Chondrocyte (in vitro differentiated cells): ENCODE data around the gene PDZRN4. TPM values are rescaled to one million over a fixed set of nuclear protein-coding genes. Genes with fewer than 3 reads are reported as not detected.
"Not testable (repeated sequence)": the region's sequence is repeated elsewhere in the genome, so short reads cannot be mapped to it uniquely, and the experiment has no call there.

Experiments
- DNase-seq: peaks from one replicate; pipeline ENCODE4 v3.0.0; 2021; ENCODE audit warnings: mixed read lengths, low spot score
- H3K27ac Mint-ChIP-seq: one replicate; pipeline ENCODE4 v1.8.0; 2021; ENCODE audit warnings: mild to moderate bottlenecking, moderate library complexity, mixed read lengths; ENCODE audit not compliant: unreplicated experiment
- H3K27me3 Mint-ChIP-seq: 2 replicates; pipeline ENCODE4 v1.8.0; 2021; ENCODE audit warnings: low read depth, mixed read lengths
- H3K36me3 Mint-ChIP-seq: 2 replicates; pipeline ENCODE4 v1.8.0; 2021; ENCODE audit warnings: low read depth, mixed read lengths
- H3K4me1 Mint-ChIP-seq: 2 replicates; pipeline ENCODE4 v1.8.0; 2021; ENCODE audit warnings: low read depth, mild to moderate bottlenecking, mixed read lengths
- H3K4me3 Mint-ChIP-seq: one replicate; pipeline ENCODE4 v1.8.0; 2021; ENCODE audit warnings: mild to moderate bottlenecking, moderate library complexity, mixed read lengths; ENCODE audit not compliant: unreplicated experiment
- H3K9me3 Mint-ChIP-seq: 2 replicates; pipeline ENCODE4 v1.8.0; 2021; ENCODE audit warnings: low read depth, mixed read lengths
- total RNA-seq: library from RNA; stranded (reverse); gene quantifications from 3 replicates; pipeline ENCODE4 v1.2.1, GENCODE V29; 2021
- TF ChIP-seq, protein P1 (sequence below): fragments of 200-600 bp; sonication (generic); IDR thresholded peaks from 2 replicates; pipeline ENCODE4 v1.5.0; 2021; ENCODE audit warnings: antibody characterized with exemption, mild to moderate bottlenecking, moderate library complexity

PDZRN4 gene
- total RNA-seq, 1 donor from 2014 or later = 0.25 TPM

DNA sequence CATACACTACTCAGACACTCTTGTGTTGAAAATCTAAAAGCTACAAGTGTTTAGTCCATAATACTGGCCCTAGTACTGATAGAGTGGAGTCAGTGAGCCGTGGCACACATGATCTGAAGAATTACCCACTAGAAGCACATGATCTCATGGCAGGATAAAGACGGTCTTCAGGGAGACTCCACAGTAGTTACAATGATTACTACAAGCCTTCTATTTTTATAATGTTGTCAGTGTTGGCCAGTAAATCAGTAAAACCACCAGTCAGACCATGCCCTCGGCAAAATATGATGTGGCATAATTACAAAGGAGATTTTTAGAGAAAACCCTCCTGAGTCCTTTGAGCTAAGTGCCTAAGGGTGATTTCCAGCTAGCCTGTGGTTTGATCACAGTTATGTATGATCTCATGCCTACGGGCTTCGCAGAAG, 114.9 kb downstream of the PDZRN4 start:
- Mint-ChIP-seq H3K4me1 (no peaks in the 10 kb centered on the region), H3K27ac (no peak overlapping the region), H3K4me3 (no peak overlapping the region), H3K27me3 (peaks cover 2% of the 10 kb centered on the region), H3K9me3 (no peaks in the 10 kb centered on the region), H3K36me3 (no peaks in the 10 kb centered on the region)
- TF ChIP-seq, protein P1, sequence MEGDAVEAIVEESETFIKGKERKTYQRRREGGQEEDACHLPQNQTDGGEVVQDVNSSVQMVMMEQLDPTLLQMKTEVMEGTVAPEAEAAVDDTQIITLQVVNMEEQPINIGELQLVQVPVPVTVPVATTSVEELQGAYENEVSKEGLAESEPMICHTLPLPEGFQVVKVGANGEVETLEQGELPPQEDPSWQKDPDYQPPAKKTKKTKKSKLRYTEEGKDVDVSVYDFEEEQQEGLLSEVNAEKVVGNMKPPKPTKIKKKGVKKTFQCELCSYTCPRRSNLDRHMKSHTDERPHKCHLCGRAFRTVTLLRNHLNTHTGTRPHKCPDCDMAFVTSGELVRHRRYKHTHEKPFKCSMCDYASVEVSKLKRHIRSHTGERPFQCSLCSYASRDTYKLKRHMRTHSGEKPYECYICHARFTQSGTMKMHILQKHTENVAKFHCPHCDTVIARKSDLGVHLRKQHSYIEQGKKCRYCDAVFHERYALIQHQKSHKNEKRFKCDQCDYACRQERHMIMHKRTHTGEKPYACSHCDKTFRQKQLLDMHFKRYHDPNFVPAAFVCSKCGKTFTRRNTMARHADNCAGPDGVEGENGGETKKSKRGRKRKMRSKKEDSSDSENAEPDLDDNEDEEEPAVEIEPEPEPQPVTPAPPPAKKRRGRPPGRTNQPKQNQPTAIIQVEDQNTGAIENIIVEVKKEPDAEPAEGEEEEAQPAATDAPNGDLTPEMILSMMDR = no peak
- DNase-seq = no peak

DNA sequence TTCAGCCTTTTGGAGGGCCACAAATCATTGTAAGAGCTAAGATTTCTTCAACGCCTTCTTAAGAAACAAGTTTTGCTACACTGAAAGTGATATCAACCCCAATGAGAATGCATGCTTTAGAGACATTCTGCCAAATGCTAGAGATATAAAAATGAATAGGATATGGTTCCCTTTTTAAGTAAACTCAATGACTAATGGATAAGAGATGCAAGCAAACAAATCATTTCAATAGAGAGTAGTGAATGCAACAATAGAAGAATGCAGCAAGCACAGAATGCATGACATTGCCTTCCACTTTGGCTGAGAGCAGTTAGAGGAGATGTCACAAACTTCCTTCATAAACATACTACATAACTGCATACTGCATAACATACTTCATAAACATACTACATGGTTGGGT, 116.4 kb downstream of the PDZRN4 start:
- H3K4me3 Mint-ChIP-seq = no peak overlapping the region
- no peaks in the 10 kb centered on the region for H3K36me3 Mint-ChIP-seq
- TF ChIP-seq, protein P1 = no peak
- H3K9me3 Mint-ChIP-seq = no peaks in the 10 kb centered on the region
- H3K4me1 Mint-ChIP-seq = no peaks in the 10 kb centered on the region
- peaks cover 2% of the 10 kb centered on the region for H3K27me3 Mint-ChIP-seq
- no peak overlapping the region for H3K27ac Mint-ChIP-seq
- DNase-seq = no peak

DNA sequence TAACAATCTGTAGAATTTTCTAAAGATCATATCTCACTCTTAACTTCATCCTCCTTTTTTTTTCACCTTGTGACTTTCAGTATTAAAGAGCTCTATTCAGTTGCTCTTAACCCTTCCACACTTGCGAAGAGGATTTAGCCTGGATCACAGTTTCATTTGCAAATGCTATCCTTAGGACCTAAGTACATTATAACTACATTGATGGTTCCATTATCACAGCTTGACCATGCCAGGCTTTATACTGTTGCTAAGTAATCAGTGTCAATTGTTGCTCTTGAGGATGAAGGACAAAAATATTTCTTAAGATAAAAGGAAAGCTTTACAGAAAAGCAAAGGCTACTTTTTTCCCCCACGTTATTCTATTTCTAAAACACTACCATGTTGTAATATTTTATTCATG, 122.2 kb downstream of the PDZRN4 start:
- Mint-ChIP-seq H3K36me3 (no peaks in the 10 kb centered on the region), H3K4me3 (no peak overlapping the region), H3K27me3 (no peaks in the 10 kb centered on the region)

DNA sequence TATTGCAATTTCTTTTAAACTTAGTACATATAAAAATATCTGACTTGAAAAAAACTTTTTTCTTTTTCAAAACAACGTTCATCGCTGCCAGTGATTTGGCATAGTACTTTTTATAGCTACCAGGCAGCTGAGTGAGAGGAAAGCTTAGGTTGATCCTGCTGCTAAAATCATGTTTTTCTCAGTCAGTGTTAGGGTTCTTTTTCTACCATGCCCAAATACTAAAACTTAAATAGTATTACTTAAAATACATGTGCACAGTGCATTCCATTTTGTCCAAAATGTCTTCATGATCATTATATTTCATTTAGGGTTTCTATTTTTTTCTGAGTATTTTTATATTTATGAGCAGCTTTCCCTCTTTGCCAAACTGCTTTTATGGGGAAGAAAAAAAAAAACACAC, 123.8 kb downstream of the PDZRN4 start:
- Mint-ChIP-seq H3K27me3 (peaks cover 3% of the 10 kb centered on the region), H3K27ac (no peak overlapping the region), H3K4me1 (no peaks in the 10 kb centered on the region), H3K36me3 (no peaks in the 10 kb centered on the region), H3K9me3 (no peaks in the 10 kb centered on the region), H3K4me3 (no peak overlapping the region)
- DNase-seq = no peak
- TF ChIP-seq, protein P1 = no peak

More for the DNA sequence above, 122.2 kb downstream of the PDZRN4 start:
- TF ChIP-seq, protein P1 = no peak
- Mint-ChIP-seq H3K9me3 (no peaks in the 10 kb centered on the region), H3K27ac (no peak overlapping the region), H3K4me1 (no peaks in the 10 kb centered on the region)
- DNase-seq = no peak

DNA sequence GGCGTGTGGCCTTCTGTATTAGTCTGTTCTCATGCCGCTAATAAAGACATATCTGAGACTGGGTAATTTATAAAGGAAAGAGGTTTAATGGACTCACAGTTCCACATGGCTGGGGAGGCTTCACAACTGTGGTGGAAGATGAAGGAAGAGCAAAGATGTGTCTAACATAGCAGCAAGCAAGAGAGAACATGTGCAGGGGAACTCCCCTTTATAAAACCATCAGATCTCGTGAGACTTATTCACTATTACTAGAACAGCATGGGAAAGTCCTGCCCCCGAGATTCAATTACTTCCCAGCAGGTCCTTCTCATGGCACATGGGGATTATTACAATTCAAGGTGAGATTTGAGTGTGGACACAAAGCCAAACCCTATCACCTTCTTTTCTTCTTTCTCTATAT, 124.3 kb downstream of the PDZRN4 start:
- H3K36me3 Mint-ChIP-seq, H3K4me1 Mint-ChIP-seq, DNase-seq, H3K27me3 Mint-ChIP-seq, H3K4me3 Mint-ChIP-seq, H3K27ac Mint-ChIP-seq, H3K9me3 Mint-ChIP-seq: not testable (repeated sequence)

DNA sequence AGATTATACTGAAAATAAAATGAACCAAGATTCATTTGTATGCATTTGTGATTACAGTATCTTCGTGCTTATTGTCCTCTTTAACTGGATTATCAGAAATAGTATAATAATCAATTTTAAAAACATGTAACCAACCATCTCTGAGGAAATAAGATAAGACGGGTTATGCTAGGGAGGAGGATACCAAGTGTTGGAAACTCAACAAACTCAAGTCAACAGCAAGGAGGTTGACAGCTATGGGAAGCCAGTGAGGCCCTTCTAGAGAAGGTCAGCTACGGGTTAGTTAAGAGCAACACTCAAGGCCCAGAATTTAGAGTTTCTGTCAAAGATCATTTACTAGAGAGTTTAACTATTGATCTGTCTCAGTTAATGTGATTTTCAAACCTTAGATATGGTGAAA, 137.2 kb downstream of the PDZRN4 start:
- TF ChIP-seq, protein P1 = no peak
- Mint-ChIP-seq H3K27me3 (no peaks in the 10 kb centered on the region), H3K36me3 (no peaks in the 10 kb centered on the region), H3K9me3 (no peaks in the 10 kb centered on the region), H3K4me3 (no peak overlapping the region), H3K27ac (no peak overlapping the region), H3K4me1 (no peaks in the 10 kb centered on the region)
- no peak for DNase-seq
